IMR-90 (cell line): Measurements from ENCODE around the gene BMX. TPM values are rescaled to one million over a fixed set of nuclear protein-coding genes. Genes with fewer than 3 reads are reported as not detected.

Experiments
- ATAC-seq: fragments of 200-7000 bp; cut with Tn5 transposase; 2 replicates; pipeline ENCODE4 v1.9.1; 2020; ENCODE audit warnings: low read depth, mild to moderate bottlenecking, moderate library complexity
- BruUV-seq: library from RNA; stranded (reverse); fragments of 400-500 nt; replicated peaks from 2 replicates; lab custom pipeline; 2021; lab: Mats Ljungman, UMichigan
- CTCF ChIA-PET: fragments of 300-600 bp; formaldehyde crosslinking; extraction: SDS; loops from one replicate; lab custom pipeline; 2021; ENCODE audit warnings: antibody characterized with exemption; lab: Yijun Ruan, JAX
- POLR2A ChIA-PET: fragments of 300-600 bp; sonication (Branson Sonifier 250); formaldehyde crosslinking; loops from one replicate; lab custom pipeline; 2022; ENCODE audit warnings: antibody characterized with exemption; ENCODE audit not compliant: unreplicated experiment; lab: Charles Lee
- DNase-seq: peaks from one replicate; pipeline ENCODE4 v3.0.0; 2013
- H2AFZ ChIP-seq: replicated peaks from 2 replicates; pipeline ENCODE3; 2013; ENCODE audit warnings: low read length, mild to moderate bottlenecking; ENCODE audit not compliant: poor library complexity
- H2AK5ac ChIP-seq: 2 replicates; pipeline ENCODE4 v1.6.1; 2013; ENCODE audit warnings: low read depth, low read length, inconsistent platforms
- H2AK9ac ChIP-seq: replicated peaks from 2 replicates; pipeline ENCODE3; 2013; ENCODE audit warnings: mild to moderate bottlenecking, low read depth, low read length, moderate library complexity; ENCODE audit not compliant: poor library complexity
- H2BK120ac ChIP-seq: 2 replicates; pipeline ENCODE4 v1.6.1; 2013; ENCODE audit warnings: low read depth, low read length, inconsistent platforms
- H2BK15ac ChIP-seq: 3 replicates; pipeline ENCODE4 v1.6.1; 2013; ENCODE audit warnings: low read depth, low read length, inconsistent platforms
- H2BK20ac ChIP-seq: 2 replicates; pipeline ENCODE4 v1.6.1; 2013; ENCODE audit warnings: low read depth, mild to moderate bottlenecking, inconsistent platforms, low read length, moderate library complexity
- H2BK5ac ChIP-seq: 2 replicates; pipeline ENCODE4 v1.6.1; 2013; ENCODE audit warnings: mild to moderate bottlenecking, low read depth, low read length, inconsistent platforms; ENCODE audit not compliant: poor library complexity, severe bottlenecking
- H3K14ac ChIP-seq: replicated peaks from 2 replicates; pipeline ENCODE4 v1.6.1; 2013; ENCODE audit warnings: low read depth, low read length, inconsistent platforms
- H3K18ac ChIP-seq: 2 replicates; pipeline ENCODE4 v1.6.1; 2013; ENCODE audit warnings: low read depth, low read length, control low read depth
- H3K23ac ChIP-seq: 2 replicates; pipeline ENCODE4 v1.6.1; 2013; ENCODE audit warnings: low read depth, low read length, inconsistent platforms
- H3K27ac ChIP-seq: 2 replicates; pipeline ENCODE4 v1.5.1; 2013; ENCODE audit warnings: mild to moderate bottlenecking, control low read depth, low read length; ENCODE audit not compliant: insufficient read depth
- H3K27me3 ChIP-seq: 2 replicates; pipeline ENCODE4 v1.6.1; 2013; ENCODE audit warnings: low read length; ENCODE audit not compliant: control insufficient read depth, insufficient read depth
- H3K36me3 ChIP-seq: 2 replicates; pipeline ENCODE4 v1.6.1; 2013; ENCODE audit warnings: low read length, mixed read lengths; ENCODE audit not compliant: control insufficient read depth, insufficient read depth
- H3K4ac ChIP-seq: 2 replicates; pipeline ENCODE4 v1.6.1; 2013; ENCODE audit warnings: low read depth, low read length, inconsistent platforms
- H3K4me1 ChIP-seq: 2 replicates; pipeline ENCODE4 v1.6.1; 2013; ENCODE audit warnings: low read length, mixed read lengths; ENCODE audit not compliant: control insufficient read depth, insufficient read depth
- H3K4me2 ChIP-seq: 2 replicates; pipeline ENCODE4 v1.6.1; 2013; ENCODE audit warnings: low read depth, mild to moderate bottlenecking, control low read depth, low read length, moderate library complexity
- H3K4me3 ChIP-seq: 2 replicates; pipeline ENCODE4 v1.5.1; 2013; ENCODE audit warnings: low read depth, mild to moderate bottlenecking, control low read depth, low read length, moderate library complexity; ENCODE audit not compliant: insufficient read depth
- H3K56ac ChIP-seq: 2 replicates; pipeline ENCODE4 v1.6.1; 2013; ENCODE audit warnings: low read length, inconsistent platforms; ENCODE audit not compliant: insufficient read depth; ENCODE audit errors: extremely low read depth
- H3K79me1 ChIP-seq, 2 experiments: 2 replicates each; pipeline ENCODE4 v1.6.1; 2013; ENCODE audit warnings: low read length in 2 of 2, inconsistent platforms in 1 of 2, low read depth in 1 of 2
- H3K9ac ChIP-seq: 2 replicates; pipeline ENCODE4 v1.6.1; 2013; ENCODE audit warnings: low read depth, low read length, control low read depth
- H3K9me1 ChIP-seq: 2 replicates; pipeline ENCODE4 v1.6.1; 2013; ENCODE audit warnings: low read length, inconsistent platforms; ENCODE audit not compliant: insufficient read depth
- H3K9me3 ChIP-seq: 2 replicates; pipeline ENCODE4 v1.6.1; 2013; ENCODE audit warnings: low read length; ENCODE audit not compliant: control insufficient read depth, insufficient read depth
- H4K20me1 ChIP-seq: 2 replicates; pipeline ENCODE4 v1.6.1; 2013; ENCODE audit warnings: low read length, inconsistent platforms; ENCODE audit not compliant: insufficient read depth
- H4K5ac ChIP-seq: 2 replicates; pipeline ENCODE4 v1.6.1; 2013; ENCODE audit warnings: mild to moderate bottlenecking, low read depth, low read length, control low read depth
- H4K8ac ChIP-seq, 2 experiments: 2 replicates each; pipeline ENCODE4 v1.6.1; 2013; ENCODE audit warnings: low read depth in 2 of 2, low read length in 2 of 2, control low read depth in 1 of 2, inconsistent platforms in 1 of 2
- H4K91ac ChIP-seq: 2 replicates; pipeline ENCODE4 v1.6.1; 2013; ENCODE audit warnings: low read depth, low read length, inconsistent platforms; ENCODE audit not compliant: insufficient read depth
- BHLHE40 ChIP-seq: fragments of 150-350 bp; IDR thresholded peaks from 2 replicates; pipeline ENCODE4 v1.6.1; 2016; ENCODE audit warnings: mild to moderate bottlenecking, low read depth, low read length
- CEBPB ChIP-seq: IDR thresholded peaks from 2 replicates; pipeline ENCODE4 v1.6.1; 2012; ENCODE audit warnings: low read depth, low read length, improper control_type of control experiment
- CHD1 ChIP-seq: IDR thresholded peaks from 2 replicates; pipeline ENCODE4 v1.6.1; 2012; ENCODE audit warnings: low read depth, low read length, improper control_type of control experiment
- FOS ChIP-seq: fragments of 150-350 bp; IDR thresholded peaks from 2 replicates; pipeline ENCODE4 v1.6.1; 2016; ENCODE audit warnings: low read depth, low read length
- MAFK ChIP-seq: IDR thresholded peaks from 2 replicates; pipeline ENCODE4 v1.6.1; 2012; ENCODE audit warnings: low read depth, low read length, improper control_type of control experiment
- MAZ ChIP-seq: IDR thresholded peaks from 2 replicates; pipeline ENCODE4 v1.6.1; 2012; ENCODE audit warnings: low read depth, mild to moderate bottlenecking, low read length, improper control_type of control experiment, moderate library complexity, borderline replicate concordance
- MXI1 ChIP-seq: IDR thresholded peaks from 2 replicates; pipeline ENCODE4 v1.6.1; 2012; ENCODE audit warnings: low read depth, mild to moderate bottlenecking, low read length, moderate library complexity, borderline replicate concordance
- NFE2L2 ChIP-seq: fragments of 150-350 bp; IDR thresholded peaks from 2 replicates; pipeline ENCODE4 v1.6.1; 2016; ENCODE audit warnings: low read depth, mild to moderate bottlenecking, low read length
- POLR2A ChIP-seq: IDR thresholded peaks from 2 replicates; pipeline ENCODE4 v1.6.1; 2012; ENCODE audit warnings: mild to moderate bottlenecking, low read depth, low read length
- RAD21 ChIP-seq: IDR thresholded peaks from 2 replicates; pipeline ENCODE4 v1.6.1; 2012; ENCODE audit warnings: low read length, improper control_type of control experiment
- RCOR1 ChIP-seq: IDR thresholded peaks from 2 replicates; pipeline ENCODE4 v1.6.1; 2012; ENCODE audit warnings: mild to moderate bottlenecking, low read length, improper control_type of control experiment; ENCODE audit not compliant: insufficient replicate concordance
- RFX5 ChIP-seq: IDR thresholded peaks from 2 replicates; pipeline ENCODE4 v1.8.0; 2012; ENCODE audit warnings: low read depth, mild to moderate bottlenecking, low read length, moderate library complexity
- SMC3 ChIP-seq: fragments of 150-350 bp; IDR thresholded peaks from 2 replicates; pipeline ENCODE4 v1.6.1; 2016; ENCODE audit warnings: low read depth, mild to moderate bottlenecking, antibody characterized with exemption, low read length, moderate library complexity
- WGBS, 2 experiments: methylation state at CpG; one replicate each; pipeline versions ENCODE4 v1.1.5 to v1.1.7; 2013; ENCODE audit warnings: missing lambda C conversion rate in 2 of 2; ENCODE audit not compliant: insufficient read length in 1 of 2; ENCODE audit errors: extremely low coverage in 2 of 2; 5-methylcytosine and 5-hydroxymethylcytosine counted together
- dilution Hi-C: fragments of 300-500 bp; cut with HindIII; formaldehyde crosslinking; loops from one replicate; pipeline ENCODE4 v1.14.3; 2018; ENCODE audit warnings: low sequenced_read_pairs; ENCODE audit not compliant: unreplicated experiment
- in situ Hi-C: fragments of 300-500 bp; cut with MboI; formaldehyde crosslinking; loops from 3 replicates; pipeline ENCODE4 v1.14.3; 2019; ENCODE audit warnings: low sequenced_read_pairs, inconsistent platforms, mixed read lengths
- intact Hi-C: fragments of 100-400 bp; cut with micrococcal nuclease; formaldehyde crosslinking; loops from 2 replicates; pipeline ENCODE4 v1.10.0; 2022
- polyA plus RNA-seq, 3 experiments: library from polyadenylated mRNA; depleted of rRNA; stranded (reverse); fragments of >200 nt; gene quantifications; 2 replicates each; pipeline ENCODE4 v1.2.3, GENCODE V29; 2012; ENCODE audit warnings: low replicate concordance in 1 of 3
- total RNA-seq: library from RNA; depleted of rRNA; stranded (reverse); fragments of >200 nt; gene quantifications from 2 replicates; pipeline ENCODE4 v1.2.3, GENCODE V29; 2012
- TF ChIP-seq, protein P1 (sequence below): fragments of 150-350 bp; IDR thresholded peaks from 2 replicates; pipeline ENCODE4 v1.6.1; 2016; ENCODE audit warnings: low read depth, mild to moderate bottlenecking, low read length, moderate library complexity, borderline replicate concordance
- TF ChIP-seq, protein P2 (sequence below): conservative IDR thresholded peaks from 2 replicates; pipeline ENCODE4 v1.5.1; 2012; ENCODE audit warnings: mild to moderate bottlenecking, low read depth, low read length, improper control_type of control experiment

The BMX gene
- total and polyA plus RNA-seq, 2 of the 4 experiments (the other 2 are of a cell fraction): not detected

DNA sequence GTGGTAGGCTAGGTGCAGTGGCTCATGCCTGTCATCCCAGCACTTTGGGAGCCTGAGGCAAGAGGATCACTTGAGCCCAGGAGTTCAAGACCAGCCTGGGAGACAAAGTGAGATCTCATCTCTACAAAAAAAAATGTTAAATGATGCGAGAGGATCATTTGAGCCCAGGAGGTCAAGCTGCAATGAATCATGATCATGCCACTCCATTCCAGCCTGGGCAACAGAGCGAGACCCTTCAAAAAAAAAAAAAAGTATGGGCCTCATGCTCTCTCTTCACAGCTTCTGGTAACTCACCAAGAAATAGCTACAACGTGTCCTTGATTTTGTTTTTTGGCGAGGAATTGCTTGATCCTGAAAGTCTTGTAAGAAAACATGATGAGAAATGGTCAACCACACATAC lies 98.9 kb downstream of the BMX start:
- no peak overlapping the region for H2AK5ac ChIP-seq
- ChIA-PET CTCF (interaction anchor here (0.6 to 1.3 kb wide), 3 partner anchors 8 to 699 kb away, joined by 3 to 5 read pairs (median 4); no protein-coding TSS in a partner anchor), POLR2A (no interaction called here)
- no peak overlapping the region for H3K4me2 ChIP-seq
- H3K4me3 ChIP-seq: no peak overlapping the region
- in situ Hi-C loops: no loop called here
- WGBS, 2 experiments: 60% methylated on average over 1 of the region's 4 CpGs; no CpG with 5 or more reads in 1 of the 2 experiments
- dilution Hi-C loops: no loop called here
- H4K8ac ChIP-seq: no peak overlapping the region
- no peak overlapping the region for H4K5ac ChIP-seq
- no peaks in the 10 kb centered on the region for H3K9me1 ChIP-seq
- H3K56ac ChIP-seq: no peak overlapping the region
- no peak for TF ChIP-seq BHLHE40
- TF ChIP-seq CHD1: no peak
- no peak for TF ChIP-seq MAFK
- TF ChIP-seq MXI1: no peak
- no peak for TF ChIP-seq CEBPB
- TF ChIP-seq RAD21: no peak
- TF ChIP-seq, protein P1, sequence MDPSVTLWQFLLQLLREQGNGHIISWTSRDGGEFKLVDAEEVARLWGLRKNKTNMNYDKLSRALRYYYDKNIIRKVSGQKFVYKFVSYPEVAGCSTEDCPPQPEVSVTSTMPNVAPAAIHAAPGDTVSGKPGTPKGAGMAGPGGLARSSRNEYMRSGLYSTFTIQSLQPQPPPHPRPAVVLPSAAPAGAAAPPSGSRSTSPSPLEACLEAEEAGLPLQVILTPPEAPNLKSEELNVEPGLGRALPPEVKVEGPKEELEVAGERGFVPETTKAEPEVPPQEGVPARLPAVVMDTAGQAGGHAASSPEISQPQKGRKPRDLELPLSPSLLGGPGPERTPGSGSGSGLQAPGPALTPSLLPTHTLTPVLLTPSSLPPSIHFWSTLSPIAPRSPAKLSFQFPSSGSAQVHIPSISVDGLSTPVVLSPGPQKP: no peak
- TF ChIP-seq NFE2L2: no peak
- no peak for TF ChIP-seq FOS
- no peak for TF ChIP-seq RCOR1
- no peak for TF ChIP-seq MAZ
- TF ChIP-seq SMC3: no peak
- TF ChIP-seq, protein P2, sequence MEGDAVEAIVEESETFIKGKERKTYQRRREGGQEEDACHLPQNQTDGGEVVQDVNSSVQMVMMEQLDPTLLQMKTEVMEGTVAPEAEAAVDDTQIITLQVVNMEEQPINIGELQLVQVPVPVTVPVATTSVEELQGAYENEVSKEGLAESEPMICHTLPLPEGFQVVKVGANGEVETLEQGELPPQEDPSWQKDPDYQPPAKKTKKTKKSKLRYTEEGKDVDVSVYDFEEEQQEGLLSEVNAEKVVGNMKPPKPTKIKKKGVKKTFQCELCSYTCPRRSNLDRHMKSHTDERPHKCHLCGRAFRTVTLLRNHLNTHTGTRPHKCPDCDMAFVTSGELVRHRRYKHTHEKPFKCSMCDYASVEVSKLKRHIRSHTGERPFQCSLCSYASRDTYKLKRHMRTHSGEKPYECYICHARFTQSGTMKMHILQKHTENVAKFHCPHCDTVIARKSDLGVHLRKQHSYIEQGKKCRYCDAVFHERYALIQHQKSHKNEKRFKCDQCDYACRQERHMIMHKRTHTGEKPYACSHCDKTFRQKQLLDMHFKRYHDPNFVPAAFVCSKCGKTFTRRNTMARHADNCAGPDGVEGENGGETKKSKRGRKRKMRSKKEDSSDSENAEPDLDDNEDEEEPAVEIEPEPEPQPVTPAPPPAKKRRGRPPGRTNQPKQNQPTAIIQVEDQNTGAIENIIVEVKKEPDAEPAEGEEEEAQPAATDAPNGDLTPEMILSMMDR: no peak
- TF ChIP-seq POLR2A: no peak
- TF ChIP-seq RFX5: no peak
- no peak overlapping the region for H2BK20ac ChIP-seq
- H3K23ac ChIP-seq: no peak overlapping the region
- H2BK5ac ChIP-seq: no peak overlapping the region
- no peaks in the 10 kb centered on the region for H4K20me1 ChIP-seq
- H3K79me1 ChIP-seq: no peaks in the 10 kb centered on the region
- H3K9me3 ChIP-seq: no peaks in the 10 kb centered on the region
- no peak overlapping the region for H3K18ac ChIP-seq
- no peak overlapping the region for H2AK9ac ChIP-seq
- H3K36me3 ChIP-seq: no peaks in the 10 kb centered on the region
- no peak overlapping the region for H2AFZ ChIP-seq
- H3K27me3 ChIP-seq: peaks cover 10% of the 10 kb centered on the region
- no TSS peak for BruUV-seq
- no peak overlapping the region for H3K27ac ChIP-seq
- H3K9ac ChIP-seq: no peak overlapping the region
- H2BK120ac ChIP-seq: no peak overlapping the region
- no peak overlapping the region for H4K91ac ChIP-seq
- no peak for DNase-seq
- H3K14ac ChIP-seq: no peak overlapping the region
- intact Hi-C loops: no loop called here
- no peaks in the 10 kb centered on the region for H3K4me1 ChIP-seq
- H2BK15ac ChIP-seq: no peak overlapping the region
- H3K4ac ChIP-seq: no peak overlapping the region
- ATAC-seq: no peak
